K562 treated with DMSO at 1 percent for 12 hours (cell line): Measurements from ENCODE around the gene ZBTB45. TPM values are rescaled to one million over a fixed set of nuclear protein-coding genes. Genes with fewer than 3 reads are reported as not detected.

ENCODE experiments used
- total RNA-seq: library from RNA; unstranded; fragments of 300-600 nt; gene quantifications from 2 replicates; pipeline ENCODE4 v1.2.3, GENCODE V29; 2022; ENCODE audit not compliant: insufficient read depth

ZBTB45 gene
- total RNA-seq = 11.0 and 15.4 TPM in 2 replicates

GRCh38 chr19:58519355-58520256 is at the start of gene ZBTB45:
TSS of gene ZBTB45 (minus strand) at chr19:58519810. CDS start at chr19:58517673, 2,137 bp downstream.

GRCh38 chr19:58558066-58558622 is 38.5 kb upstream of the ZBTB45 start, which contains the start of gene UBE2M:
TSS of gene UBE2M (minus strand) at chr19:58558611. CDS start at chr19:58558381, 230 bp downstream.

DNA sequence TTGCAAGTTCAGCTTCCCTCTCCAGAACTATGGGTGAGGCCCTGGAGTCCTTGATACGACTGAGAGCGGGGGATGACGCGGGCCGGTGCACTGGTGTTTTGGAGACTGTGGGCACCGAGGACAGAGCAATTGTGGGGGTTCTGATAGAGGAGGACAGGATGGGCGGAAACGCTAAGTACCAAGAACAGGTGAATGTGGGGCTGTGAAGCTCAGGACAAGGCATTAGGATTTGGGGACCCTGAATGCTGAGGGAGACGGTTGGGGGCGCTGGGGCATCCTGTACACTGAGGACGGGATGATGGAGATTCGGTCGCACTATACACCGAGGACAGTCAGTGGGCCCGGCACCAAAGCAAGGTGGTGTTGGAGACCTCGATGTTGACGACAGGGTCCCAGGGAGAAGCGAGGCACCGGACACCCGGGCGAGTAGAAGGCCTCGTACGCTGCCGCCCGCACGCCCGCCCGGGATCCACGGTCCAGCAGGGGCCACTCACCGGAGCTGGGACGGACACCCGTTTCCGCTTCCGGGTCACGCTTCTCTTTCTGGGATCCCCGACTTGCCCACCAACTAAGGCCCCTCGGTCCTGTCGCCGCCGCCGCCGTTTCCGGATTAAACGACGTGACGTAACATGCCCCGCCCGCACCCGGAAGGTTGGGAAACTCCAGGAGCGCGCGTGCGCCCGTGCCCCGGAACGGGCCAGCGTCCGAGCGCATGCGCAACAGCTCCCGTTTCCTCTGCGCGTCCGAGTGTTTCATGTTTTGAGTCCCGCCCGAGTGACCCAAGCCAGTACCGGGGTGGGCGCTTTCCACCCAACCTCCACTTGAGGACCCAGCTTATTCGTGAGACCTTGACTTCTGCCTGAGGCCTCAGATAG is 35.1 kb upstream of the ZBTB45 start, which contains the start of gene CHMP2A:
CHMP2A (minus strand) TSS at position 612 of the 875 bp plus-strand sequence. CDS start 893 bp downstream, outside the sequence.

DNA sequence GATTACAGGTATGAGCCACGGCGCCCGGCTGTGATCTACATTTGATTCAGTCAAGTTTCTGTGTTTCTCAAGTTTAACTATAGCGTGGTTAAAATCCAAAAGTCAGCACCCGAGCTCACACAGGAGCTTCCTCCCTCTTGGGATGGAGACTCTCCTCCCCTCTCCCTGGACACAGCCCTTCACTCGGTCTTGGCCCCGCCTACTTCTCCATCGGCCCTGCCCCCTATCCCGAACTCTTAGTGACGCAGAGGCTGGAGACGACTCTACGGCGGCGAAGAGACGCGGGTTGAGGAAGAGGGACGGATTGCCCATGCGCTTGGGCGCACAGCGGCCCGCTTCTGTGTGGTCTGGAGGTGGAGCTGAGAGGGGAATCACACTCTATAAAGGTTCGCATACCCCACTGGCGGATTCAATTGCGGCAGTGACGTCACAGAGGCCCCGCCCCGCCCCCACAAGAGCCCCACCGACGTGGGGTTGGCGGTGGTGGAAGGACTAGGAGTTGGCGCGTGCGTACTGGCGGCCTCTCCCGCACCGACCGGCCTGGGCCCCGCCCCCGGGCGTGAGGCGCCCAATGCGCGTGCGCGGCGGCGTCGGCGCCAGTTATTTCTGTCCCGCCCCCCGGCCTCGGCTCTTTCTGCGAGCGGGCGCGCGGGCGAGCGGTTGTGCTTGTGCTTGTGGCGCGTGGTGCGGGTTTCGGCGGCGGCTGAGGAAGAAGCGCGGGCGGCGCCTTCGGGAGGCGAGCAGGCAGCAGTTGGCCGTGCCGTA is 24.4 kb upstream of the ZBTB45 start, which contains the start of gene TRIM28:
TRIM28 (plus strand) TSS at position 239 of the 765 bp plus-strand sequence. CDS start 694 bp downstream, outside the sequence.

DNA sequence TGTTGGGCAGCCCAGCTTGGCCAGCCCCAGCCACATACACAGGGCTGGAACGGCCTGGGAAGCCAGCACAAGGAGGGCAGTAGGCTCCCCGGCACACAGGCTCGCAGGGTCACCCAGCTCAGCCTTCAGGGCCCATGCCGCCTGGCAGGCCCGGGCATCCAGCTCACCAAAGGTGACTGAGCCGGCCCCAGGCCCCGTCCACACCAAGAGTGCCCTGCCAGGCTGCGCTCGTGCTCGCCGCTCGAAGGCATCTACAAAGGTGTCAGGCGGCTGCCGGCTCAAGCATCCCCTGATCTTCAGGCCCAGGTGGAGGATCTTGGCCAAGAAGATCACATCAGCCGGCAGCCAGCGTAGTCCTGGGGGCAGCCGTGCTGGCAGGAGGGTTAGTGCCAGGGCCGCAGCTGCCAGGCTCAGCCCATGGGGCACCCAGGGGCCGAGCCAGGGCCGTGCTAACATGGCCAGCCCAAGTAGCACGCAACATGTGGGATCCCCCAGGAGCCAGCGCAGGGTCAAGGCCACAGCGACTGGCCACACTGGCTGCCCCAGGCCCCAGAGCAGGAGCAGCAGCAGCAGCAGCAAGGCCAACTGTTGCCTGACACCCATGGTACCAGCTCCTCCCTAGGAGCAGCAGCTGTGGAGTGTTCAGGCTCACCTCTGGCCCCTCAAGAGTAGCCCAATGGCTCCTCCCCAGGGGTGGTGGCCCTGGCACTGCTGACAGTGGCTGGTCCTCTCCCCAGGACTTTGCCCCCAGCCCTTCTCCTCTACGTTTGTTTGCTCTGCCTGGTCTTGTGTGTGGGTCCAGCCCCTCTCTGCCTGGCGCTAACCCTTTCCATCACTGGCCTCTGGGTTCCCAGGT is 8.0 kb downstream of the ZBTB45 start, which contains the start of gene SLC27A5:
SLC27A5 (minus strand) TSS at position 640 of the 856 bp plus-strand sequence; CDS start at position 603, 37 bp downstream.

DNA sequence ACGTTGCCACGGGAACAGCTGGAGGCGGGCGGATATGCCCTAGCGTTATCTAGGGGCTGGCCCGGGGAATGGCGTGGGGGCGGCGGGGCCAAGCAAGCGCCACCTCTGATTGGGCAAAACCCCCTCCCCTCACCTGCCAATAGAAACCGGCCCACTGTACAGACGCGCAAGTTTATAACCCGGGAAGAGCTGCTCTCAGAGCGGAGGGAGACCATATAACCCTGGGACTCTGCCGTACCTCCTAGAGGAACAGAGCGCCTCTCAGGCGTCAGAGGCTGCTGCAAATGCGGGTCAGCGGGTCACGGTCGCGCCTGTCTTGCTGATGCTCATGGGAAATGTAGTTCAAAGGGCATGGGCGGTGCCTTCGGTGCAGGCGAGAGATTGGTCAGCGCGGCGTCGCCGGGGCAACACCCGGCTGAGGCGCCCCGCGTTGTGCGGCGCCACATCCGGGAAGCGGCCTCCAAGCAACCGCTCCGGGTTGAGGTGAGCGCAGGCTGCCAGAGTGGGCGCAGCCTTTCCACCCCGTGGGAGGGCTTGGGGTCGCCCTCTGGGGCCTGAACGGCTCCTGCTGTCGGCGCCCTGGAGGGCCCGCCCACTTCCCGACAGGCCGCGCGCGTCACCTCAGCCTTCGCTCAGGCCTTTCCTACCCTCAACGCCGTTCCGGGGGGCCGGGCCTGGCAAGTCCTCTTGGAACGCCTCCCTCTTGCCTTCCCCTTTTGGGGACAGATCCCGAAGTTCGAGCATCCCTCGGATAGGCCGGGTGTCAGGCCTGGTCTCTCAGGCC is 43.7 kb downstream of the ZBTB45 start, which contains the start of gene ZNF446:
ZNF446 (plus strand) TSS at position 639 of the 784 bp plus-strand sequence. CDS start 867 bp downstream, outside the sequence.

GRCh38 chr19:58466760-58467589 is 52.6 kb downstream of the ZBTB45 start, which contains the start of gene ZNF324:
TSS of gene ZNF324 (plus strand) at chr19:58467080. CDS start at chr19:58469186, 2,106 bp downstream.

Other genes with a start within 250 kb of the ZBTB45 start
- 1.1 and 2.3 TPM in 2 replicates for gene ZNF8, start 240.9 kb downstream of the ZBTB45 start, total RNA-seq
- gene ERVK3-1, start 214.4 kb downstream of the ZBTB45 start, total RNA-seq = 88.3 and 106 TPM in 2 replicates
- 1.4 and 3.5 TPM in 2 replicates for gene ZSCAN22, start 192.8 kb downstream of the ZBTB45 start, total RNA-seq
- gene A1BG, start 166.3 kb downstream of the ZBTB45 start, total RNA-seq = 45.3 and 79.2 TPM in 2 replicates
- gene ZNF497, start 157.1 kb downstream of the ZBTB45 start, total RNA-seq = 2.4 and 4.5 TPM in 2 replicates
- 3.3 and 3.6 TPM in 2 replicates for gene ZNF837, start 138.8 kb downstream of the ZBTB45 start, total RNA-seq
- 4,498 and 7,272 TPM in 2 replicates for gene RPS5, start 132.5 kb downstream of the ZBTB45 start, total RNA-seq
- not detected in 2 replicates for gene RNF225, start 124.2 kb downstream of the ZBTB45 start, total RNA-seq
- 7.4 and 21.7 TPM in 2 replicates for gene ZNF584, start 111.2 kb downstream of the ZBTB45 start, total RNA-seq
- 0.32 and 0.47 TPM in 2 replicates for gene ZNF132, start 79.7 kb downstream of the ZBTB45 start, total RNA-seq
- gene ZNF324B, start 68.2 kb downstream of the ZBTB45 start, total RNA-seq = 1.8 and 5.1 TPM in 2 replicates
- 8.4 and 11.7 TPM in 2 replicates for gene ZNF324, start 52.7 kb downstream of the ZBTB45 start, total RNA-seq
- 8.1 and 13.6 TPM in 2 replicates for gene ZNF446, start 43.5 kb downstream of the ZBTB45 start, total RNA-seq
- gene SLC27A5, start 7.8 kb downstream of the ZBTB45 start, total RNA-seq = 20.0 and 25.4 TPM in 2 replicates
- 666 and 733 TPM in 2 replicates for gene TRIM28, start 24.3 kb upstream of the ZBTB45 start, total RNA-seq
- gene CHMP2A, start 35.3 kb upstream of the ZBTB45 start, total RNA-seq = 148 and 177 TPM in 2 replicates
- gene UBE2M, start 38.8 kb upstream of the ZBTB45 start, total RNA-seq = 113 TPM in 2 replicates
- gene MZF1, start 53.5 kb upstream of the ZBTB45 start, total RNA-seq = 9.7 and 16.9 TPM in 2 replicates